CD4-positive, alpha-beta memory T cell (primary cell): ENCODE results near the gene ALK. TPM values are rescaled to one million over a fixed set of nuclear protein-coding genes. Genes with fewer than 3 reads are reported as not detected.

Source experiments
- CTCF ChIA-PET: fragments of 350-600 bp; sonication (Branson Sonifier 250); formaldehyde crosslinking; loops from one replicate; lab custom pipeline; 2021; ENCODE audit warnings: inconsistent platforms; ENCODE audit not compliant: partially characterized antibody; lab: Charles Lee
- POLR2A ChIA-PET: fragments of 350-600 bp; sonication (Branson Sonifier 250); formaldehyde crosslinking; loops from one replicate; lab custom pipeline; 2021; ENCODE audit not compliant: partially characterized antibody; lab: Charles Lee
- DNase-seq, 5 donors: peaks; one replicate each; pipeline versions ENCODE4 v3.0.0 to v3.0.0-alpha.2; 2020 to 2022; ENCODE audit warnings: mixed read lengths in 1 of 5
- H3K27ac ChIP-seq: one replicate; pipeline ENCODE4 v1.7.0; 2013; ENCODE audit warnings: low read depth, low read length
- H3K27me3 ChIP-seq: 2 replicates; pipeline ENCODE4 v1.7.0; 2013; ENCODE audit warnings: mild to moderate bottlenecking, low read length, moderate library complexity; ENCODE audit not compliant: insufficient read depth
- H3K36me3 ChIP-seq: 2 replicates; pipeline ENCODE4 v1.7.0; 2013; ENCODE audit warnings: mild to moderate bottlenecking, low read length, moderate library complexity; ENCODE audit not compliant: insufficient read depth
- H3K4me1 ChIP-seq: 2 replicates; pipeline ENCODE4 v1.7.0; 2013; ENCODE audit warnings: mild to moderate bottlenecking, low read length, moderate library complexity; ENCODE audit not compliant: insufficient read depth
- H3K4me3 ChIP-seq, 2 donors: one replicate each; pipeline ENCODE4 v1.7.0; 2013; ENCODE audit warnings: low read length in 2 of 2, mild to moderate bottlenecking in 1 of 2
- H3K9me3 ChIP-seq, 2 donors: one replicate each; pipeline ENCODE4 v1.7.0; 2013; ENCODE audit warnings: low read length in 2 of 2, control low read depth in 1 of 2; ENCODE audit not compliant: control insufficient read depth in 1 of 2
- H3K27ac Mint-ChIP-seq, 7 donors: one replicate each; pipeline ENCODE4 v1.8.0; 2020 to 2021; ENCODE audit warnings: mixed read lengths in 7 of 7, mild to moderate bottlenecking in 6 of 7, inconsistent platforms in 3 of 7, moderate library complexity in 3 of 7
- H3K27me3 Mint-ChIP-seq, 2 donors: one replicate each; pipeline ENCODE4 v1.8.0; 2020 to 2021; ENCODE audit warnings: mixed read lengths in 2 of 2
- H3K36me3 Mint-ChIP-seq, 2 donors: one replicate each; pipeline ENCODE4 v1.8.0; 2020 to 2021; ENCODE audit warnings: mixed read lengths in 2 of 2, inconsistent platforms in 1 of 2, mild to moderate bottlenecking in 1 of 2
- H3K4me1 Mint-ChIP-seq, 4 donors: one replicate each; pipeline ENCODE4 v1.8.0; 2020 to 2021; ENCODE audit warnings: mixed read lengths in 4 of 4, mild to moderate bottlenecking in 1 of 4
- H3K4me3 Mint-ChIP-seq, 8 donors: one replicate each; pipeline ENCODE4 v1.8.0; 2020 to 2021; ENCODE audit warnings: mixed read lengths in 8 of 8, mild to moderate bottlenecking in 7 of 8, moderate library complexity in 6 of 8, inconsistent platforms in 3 of 8
- H3K9me3 Mint-ChIP-seq, 8 donors: one replicate each; pipeline ENCODE4 v1.8.0; 2020 to 2021; ENCODE audit warnings: mixed read lengths in 8 of 8, mild to moderate bottlenecking in 5 of 8, inconsistent platforms in 3 of 8, moderate library complexity in 1 of 8
- intact Hi-C: fragments of 100-400 bp; cut with micrococcal nuclease; formaldehyde crosslinking; loops from one replicate; pipeline ENCODE4 v1.15.1; 2023
- polyA plus RNA-seq, 2 donors: library from polyadenylated mRNA; unstranded; fragments of 300-500 nt; fragmentation: Illumina TruSeq; gene quantifications; one replicate each; pipeline ENCODE4 v1.2.3, GENCODE V29; 2021
- total RNA-seq, 2 experiments: library from RNA; stranded (reverse); gene quantifications; one replicate each; pipeline ENCODE4 v1.2.3, GENCODE V29; 2021

The ALK gene
- total and polyA plus RNA-seq, 4 experiments from 2014 or later: 0.07 TPM; not detected in 3

DNA sequence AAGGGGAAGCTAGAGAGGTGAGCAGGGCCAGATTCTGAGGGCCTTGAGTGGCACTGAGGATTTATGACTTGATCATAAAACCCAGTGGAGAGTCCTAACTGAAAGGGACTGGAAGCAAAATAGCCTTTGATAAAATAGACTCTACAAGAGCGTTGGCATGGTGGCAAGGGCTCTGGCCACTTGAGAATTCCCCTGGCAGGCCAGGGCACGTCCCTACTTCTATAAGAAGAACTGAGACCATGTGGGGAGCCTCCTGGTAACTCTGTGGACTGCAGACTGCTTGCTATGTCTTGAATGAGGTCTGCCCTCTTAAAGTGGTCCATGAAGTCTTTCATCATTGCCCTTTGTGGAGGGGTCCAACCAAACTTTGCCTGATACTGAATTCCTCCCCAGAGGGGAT is 324.8 kb downstream of the ALK start:
- no peak for DNase-seq
- Histone ChIP-seq H3K36me3 (no peaks in the 10 kb centered on the region), H3K9me3 (no peaks in the 10 kb centered on the region), H3K4me1 (no peaks in the 10 kb centered on the region), H3K27me3 (no peaks in the 10 kb centered on the region), H3K27ac (no peak overlapping the region), H3K4me3 (no peak overlapping the region)
- Mint-ChIP-seq H3K36me3 (no peaks in the 10 kb centered on the region), H3K27me3 (peaks cover 2 to 5% of the 10 kb centered on the region in 2 donors), H3K27ac (no peak overlapping the region), H3K4me1 (no peaks in the 10 kb centered on the region), H3K9me3 (peaks cover 0 to 4% (median 0%) of the 10 kb centered on the region in 8 donors), H3K4me3 (no peak overlapping the region)
- ChIA-PET CTCF (no interaction called here), POLR2A (no interaction called here)
- intact Hi-C loops: no loop called here

DNA sequence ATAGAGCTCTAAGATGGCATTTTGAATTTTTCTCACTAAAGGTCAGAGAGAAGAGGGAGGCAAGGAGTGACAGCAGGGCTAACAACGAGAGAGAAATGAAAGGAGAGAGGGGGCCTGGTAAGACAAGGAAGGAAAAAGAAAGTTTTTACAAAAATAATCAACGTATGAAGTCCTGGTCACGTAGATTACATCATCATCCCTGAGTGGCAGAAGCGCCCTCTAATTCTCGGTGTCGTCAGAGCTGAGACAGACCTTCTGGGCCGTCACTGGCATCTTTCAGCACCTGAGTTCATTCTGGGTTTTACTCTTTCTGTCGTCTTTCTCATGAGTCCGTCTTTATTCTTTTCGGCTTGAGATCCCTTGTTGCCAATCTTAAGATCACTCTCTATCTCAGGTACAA is 329.8 kb downstream of the ALK start:
- intact Hi-C loops: no loop called here
- Histone ChIP-seq H3K9me3 (no peaks in the 10 kb centered on the region), H3K27me3 (no peaks in the 10 kb centered on the region), H3K4me1 (no peaks in the 10 kb centered on the region), H3K4me3 (no peak overlapping the region), H3K36me3 (no peaks in the 10 kb centered on the region), H3K27ac (no peak overlapping the region)
- peaks cover 3 to 5% of the 10 kb centered on the region in 2 donors for H3K27me3 Mint-ChIP-seq
- peaks cover 0 to 4% (median 0%) of the 10 kb centered on the region in 8 donors for H3K9me3 Mint-ChIP-seq
- no peak overlapping the region for H3K27ac Mint-ChIP-seq
- POLR2A ChIA-PET: no interaction called here
- H3K36me3 Mint-ChIP-seq: no peaks in the 10 kb centered on the region
- CTCF ChIA-PET: no interaction called here
- no peaks in the 10 kb centered on the region for H3K4me1 Mint-ChIP-seq
- H3K4me3 Mint-ChIP-seq: no peak overlapping the region
- DNase-seq: no peak

DNA sequence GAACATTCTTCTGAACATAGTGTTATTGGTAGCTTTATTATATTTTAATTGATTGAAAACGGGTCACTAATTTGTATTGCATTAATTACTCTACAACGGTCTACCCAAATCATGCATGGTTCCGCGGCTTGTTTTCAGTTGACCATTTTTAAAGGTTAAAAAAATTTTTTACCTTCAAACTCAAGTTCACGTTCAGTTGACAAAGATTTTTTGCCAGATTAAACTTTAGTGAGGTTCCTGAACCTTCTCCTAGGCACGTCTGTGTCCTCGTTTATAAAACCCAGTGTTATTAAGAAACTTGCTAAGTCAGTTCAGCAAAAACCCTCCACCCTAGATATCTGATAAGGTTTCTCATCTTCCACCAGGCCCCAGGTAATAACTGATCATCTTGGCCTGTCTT is 331.2 kb downstream of the ALK start:
- ChIA-PET CTCF (no interaction called here), POLR2A (no interaction called here)
- Mint-ChIP-seq H3K27ac (no peak overlapping the region), H3K36me3 (no peaks in the 10 kb centered on the region), H3K4me3 (no peak overlapping the region), H3K4me1 (no peaks in the 10 kb centered on the region), H3K27me3 (peaks cover 0 to 1% of the 10 kb centered on the region in 2 donors), H3K9me3 (peaks cover 0 to 2% (median 0%) of the 10 kb centered on the region in 8 donors)
- H3K27me3 ChIP-seq: no peaks in the 10 kb centered on the region
- no peaks in the 10 kb centered on the region for H3K4me1 ChIP-seq
- H3K9me3 ChIP-seq: no peaks in the 10 kb centered on the region
- H3K4me3 ChIP-seq: no peak overlapping the region
- intact Hi-C loops: no loop called here
- no peaks in the 10 kb centered on the region for H3K36me3 ChIP-seq
- H3K27ac ChIP-seq: no peak overlapping the region
- no peak for DNase-seq

DNA sequence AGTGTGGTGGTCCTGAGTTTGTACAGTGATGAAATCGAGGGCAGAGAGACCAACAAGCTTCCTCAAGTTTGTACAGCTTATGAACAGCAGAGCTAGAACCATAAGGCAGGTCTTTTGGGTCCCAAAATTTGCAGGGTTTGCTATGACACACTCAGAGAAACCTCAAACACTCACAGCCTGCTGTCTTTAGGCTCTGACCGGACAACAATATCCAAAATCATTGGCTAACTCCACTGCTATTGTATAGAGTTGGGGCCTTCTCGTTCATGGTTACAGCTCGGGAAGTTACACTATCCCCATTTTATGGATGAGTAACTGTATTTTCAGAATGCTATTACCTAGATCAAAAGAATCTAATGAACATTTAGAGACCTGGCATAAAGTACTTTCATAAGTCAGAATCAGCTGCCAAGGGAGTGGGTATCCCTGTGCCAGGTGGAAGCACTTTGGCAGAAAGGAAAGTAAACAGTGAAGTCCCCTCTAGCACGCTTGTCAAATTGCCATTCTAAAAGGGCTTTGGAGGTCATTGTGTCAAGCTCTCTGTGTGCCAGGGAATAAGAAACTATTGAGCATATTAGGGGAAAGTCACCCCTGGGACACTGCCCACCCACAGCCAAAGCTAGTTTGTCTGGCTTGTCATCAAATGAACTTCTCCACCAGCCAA is 331.8 kb downstream of the ALK start:
- DNase-seq: no peak
- POLR2A ChIA-PET: no interaction called here
- Mint-ChIP-seq H3K9me3 (peaks cover 0 to 2% (median 0%) of the 10 kb centered on the region in 8 donors), H3K27me3 (peaks cover under 1 to 1% of the 10 kb centered on the region in 2 donors), H3K4me1 (no peaks in the 10 kb centered on the region), H3K4me3 (no peak overlapping the region), H3K36me3 (no peaks in the 10 kb centered on the region), H3K27ac (no peak overlapping the region)
- H3K4me3 ChIP-seq: no peak overlapping the region
- no peaks in the 10 kb centered on the region for H3K4me1 ChIP-seq
- intact Hi-C loops: no loop called here
- CTCF ChIA-PET: no interaction called here
- no peaks in the 10 kb centered on the region for H3K9me3 ChIP-seq
- no peaks in the 10 kb centered on the region for H3K27me3 ChIP-seq
- H3K27ac ChIP-seq: no peak overlapping the region
- no peaks in the 10 kb centered on the region for H3K36me3 ChIP-seq

DNA sequence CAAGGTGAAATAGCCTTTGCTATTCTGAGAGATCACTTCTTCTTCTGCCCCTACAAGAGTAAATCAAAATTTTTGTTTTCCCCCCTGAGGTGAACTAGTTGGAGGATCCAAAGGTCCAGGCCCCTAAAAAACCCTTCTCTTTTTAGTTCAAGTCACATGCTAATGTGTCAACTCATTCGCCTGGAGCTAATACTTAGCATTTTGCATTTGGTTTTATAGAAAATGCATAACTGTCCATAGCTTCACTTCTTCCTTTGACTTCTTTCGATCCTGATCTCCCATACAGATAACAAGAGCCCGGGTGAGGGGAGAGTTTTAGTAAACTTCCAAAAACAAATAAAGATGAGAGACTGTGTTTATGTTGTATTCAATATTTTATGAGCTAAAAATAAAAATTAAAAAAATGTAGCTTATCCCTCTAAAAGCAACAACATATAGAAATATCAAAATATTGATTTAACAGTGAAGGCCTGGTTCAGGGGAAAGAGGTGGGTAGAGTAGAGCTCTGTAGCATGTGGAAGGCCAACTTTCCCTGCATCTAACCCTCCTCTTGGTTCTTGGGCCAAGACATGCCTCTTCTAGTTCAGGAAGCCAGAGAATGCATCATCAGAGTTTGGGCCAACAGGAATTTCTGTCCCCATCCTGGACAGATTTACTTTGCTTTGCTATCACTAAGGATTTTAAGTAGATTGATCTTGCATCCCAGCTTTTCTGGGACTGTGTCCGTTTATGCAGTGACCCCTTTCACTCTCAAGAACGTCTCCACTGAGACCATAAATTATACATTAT is 333.8 kb downstream of the ALK start:
- ChIA-PET POLR2A (no interaction called here), CTCF (no interaction called here)
- H3K27me3 ChIP-seq: no peaks in the 10 kb centered on the region
- Mint-ChIP-seq H3K9me3 (peaks cover 0 to 2% (median 0%) of the 10 kb centered on the region in 8 donors), H3K36me3 (no peaks in the 10 kb centered on the region), H3K27me3 (peaks cover 1 to 3% of the 10 kb centered on the region in 2 donors), H3K4me3 (no peak overlapping the region), H3K4me1 (no peaks in the 10 kb centered on the region), H3K27ac (no peak overlapping the region)
- intact Hi-C loops: no loop called here
- DNase-seq: no peak
- no peaks in the 10 kb centered on the region for H3K9me3 ChIP-seq
- H3K4me3 ChIP-seq: no peak overlapping the region
- no peaks in the 10 kb centered on the region for H3K4me1 ChIP-seq
- no peak overlapping the region for H3K27ac ChIP-seq
- H3K36me3 ChIP-seq: no peaks in the 10 kb centered on the region

DNA sequence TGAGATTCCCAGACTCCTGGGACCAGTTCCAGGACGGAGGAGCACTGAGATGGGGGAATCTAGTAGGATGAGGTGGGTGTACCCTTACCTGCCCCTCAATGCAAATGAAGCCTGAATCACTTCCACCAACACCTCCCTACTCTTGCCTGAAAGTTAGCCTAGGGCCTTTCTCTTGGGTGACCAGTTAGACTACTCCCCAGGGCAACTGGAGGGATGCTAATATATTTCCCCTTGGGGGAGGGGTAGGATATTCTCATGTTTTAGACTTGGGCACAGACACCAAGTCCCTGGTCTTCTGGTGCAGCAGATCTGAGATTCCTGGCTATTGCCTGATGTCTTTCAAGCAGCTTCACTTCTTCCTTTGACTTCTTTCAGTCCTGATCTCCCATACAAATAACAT is 334.5 kb downstream of the ALK start:
- DNase-seq: no peak
- peaks cover 1 to 9% of the 10 kb centered on the region in 2 donors for H3K27me3 Mint-ChIP-seq
- no peaks in the 10 kb centered on the region for H3K36me3 Mint-ChIP-seq
- intact Hi-C loops: no loop called here
- CTCF ChIA-PET: no interaction called here
- no peaks in the 10 kb centered on the region for H3K27me3 ChIP-seq
- no peaks in the 10 kb centered on the region for H3K9me3 Mint-ChIP-seq
- POLR2A ChIA-PET: no interaction called here
- no peak overlapping the region for H3K4me3 Mint-ChIP-seq
- no peaks in the 10 kb centered on the region for H3K4me1 Mint-ChIP-seq
- no peak overlapping the region for H3K27ac ChIP-seq
- no peak overlapping the region for H3K4me3 ChIP-seq
- no peaks in the 10 kb centered on the region for H3K36me3 ChIP-seq
- H3K27ac Mint-ChIP-seq: peak overlapping the region in 1 of 7 donors; percentile 41
- no peaks in the 10 kb centered on the region for H3K4me1 ChIP-seq
- no peaks in the 10 kb centered on the region for H3K9me3 ChIP-seq

DNA sequence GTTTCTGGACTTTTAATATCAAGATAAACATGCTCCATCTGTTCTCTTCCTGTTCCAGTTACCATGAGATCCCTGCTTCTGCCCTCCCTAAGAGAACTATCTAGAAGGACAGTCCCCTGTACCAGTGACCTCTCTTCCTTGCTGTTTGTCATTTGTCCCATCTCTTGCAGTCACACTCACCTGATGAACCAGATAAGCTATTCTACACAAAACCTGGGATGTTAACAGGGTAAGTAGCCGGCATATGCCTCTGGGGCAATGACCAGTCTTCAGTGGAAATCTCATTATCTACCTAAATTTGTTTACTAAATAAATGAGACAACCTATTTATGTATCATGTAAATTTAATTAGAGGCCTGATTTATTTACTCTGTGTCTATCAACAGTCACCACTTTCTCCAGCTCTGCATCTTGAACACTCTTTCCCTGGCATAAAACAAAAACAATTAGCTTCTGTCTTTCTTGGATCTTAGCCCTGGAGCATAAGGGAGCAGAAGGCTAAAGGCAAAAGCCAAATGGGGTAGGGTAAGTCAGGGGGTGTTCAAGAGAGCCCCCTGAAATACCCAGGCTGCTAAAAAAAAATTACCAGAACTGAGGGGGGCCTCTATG is 337.7 kb downstream of the ALK start:
- no peak overlapping the region for H3K4me3 Mint-ChIP-seq
- intact Hi-C loops: no loop called here

More for the DNA sequence above, 337.7 kb downstream of the ALK start:
- Mint-ChIP-seq H3K9me3 (no peaks in the 10 kb centered on the region), H3K27me3 (peaks cover 0 to 14% of the 10 kb centered on the region in 2 donors), H3K36me3 (no peaks in the 10 kb centered on the region), H3K4me1 (no peaks in the 10 kb centered on the region), H3K27ac (no peak overlapping the region)
- POLR2A ChIA-PET: no interaction called here
- no peaks in the 10 kb centered on the region for H3K36me3 ChIP-seq
- no peaks in the 10 kb centered on the region for H3K9me3 ChIP-seq
- no peaks in the 10 kb centered on the region for H3K27me3 ChIP-seq
- no peaks in the 10 kb centered on the region for H3K4me1 ChIP-seq
- DNase-seq: no peak
- no peak overlapping the region for H3K27ac ChIP-seq
- no peak overlapping the region for H3K4me3 ChIP-seq
- CTCF ChIA-PET: no interaction called here
